Measurements from ENCODE around the gene DENND1A.

Gene DENND1A

GRCh38 chr9:123589361-123590239 lies 340.3 kb downstream of the DENND1A start:
- TF ChIP-seq EZH2phosphoT487 (conservative IDR thresholded peaks at IDR 0.05; ENCODE audit: low read length) (no peak), CTCF (IDR thresholded peaks at IDR 0.05; ENCODE audit: insufficient read depth, low read length, poor library complexity, severe bottlenecking) (no peak)
- no peak overlapping the region for H2AFZ ChIP-seq (ENCODE audit: low read depth, low read length, severe bottlenecking)
- H3F3A ChIP-seq (ENCODE audit: insufficient read depth), result no peaks in the 10 kb centered on the region
- H3K9me3 ChIP-seq (ENCODE audit: insufficient read depth, low read length), result no peaks in the 10 kb centered on the region
- H3K9me2 ChIP-seq (replicated peaks; ENCODE audit: insufficient read depth, low read length), result no peaks in the 10 kb centered on the region
- no peaks in the 10 kb centered on the region for H3K79me2 ChIP-seq (ENCODE audit: insufficient read depth, low read length)
- no peaks in the 10 kb centered on the region for H3K36me3 ChIP-seq (ENCODE audit: low read length)
- no peak overlapping the region for H3K4me3 ChIP-seq (ENCODE audit: insufficient read depth, low read length, poor library complexity, severe bottlenecking)
- no peak overlapping the region for H3K27ac ChIP-seq (ENCODE audit: low read depth, low read length)
- no peak overlapping the region for H3K9ac ChIP-seq (ENCODE audit: low read length)
- no peak overlapping the region for H3K4me2 ChIP-seq (ENCODE audit: low read depth, low read length, poor library complexity, severe bottlenecking)
- H3K27me3 ChIP-seq (ENCODE audit: low read length), result no peaks in the 10 kb centered on the region
- H4K20me1 ChIP-seq (ENCODE audit: low read depth, low read length), result no peaks in the 10 kb centered on the region

GRCh38 chr9:123586275-123586674 lies 343.7 kb downstream of the DENND1A start:
- no peak overlapping the region for H3K4me3 ChIP-seq (ENCODE audit: insufficient read depth, low read length, poor library complexity, severe bottlenecking)
- no peaks in the 10 kb centered on the region for H4K20me1 ChIP-seq (ENCODE audit: low read depth, low read length)
- no peaks in the 10 kb centered on the region for H3K9me2 ChIP-seq (replicated peaks; ENCODE audit: insufficient read depth, low read length)
- no peaks in the 10 kb centered on the region for H3K36me3 ChIP-seq (ENCODE audit: low read length)
- H3K9me3 ChIP-seq (ENCODE audit: insufficient read depth, low read length), result no peaks in the 10 kb centered on the region
- no peaks in the 10 kb centered on the region for H3K79me2 ChIP-seq (ENCODE audit: insufficient read depth, low read length)
- H3K4me2 ChIP-seq (ENCODE audit: low read depth, low read length, poor library complexity, severe bottlenecking), result no peak overlapping the region
- no peaks in the 10 kb centered on the region for H3F3A ChIP-seq (ENCODE audit: insufficient read depth)
- TF ChIP-seq EZH2phosphoT487 (conservative IDR thresholded peaks at IDR 0.05; ENCODE audit: low read length) (no peak), CTCF (IDR thresholded peaks at IDR 0.05; ENCODE audit: insufficient read depth, low read length, poor library complexity, severe bottlenecking) (no peak)
- no peak overlapping the region for H3K9ac ChIP-seq (ENCODE audit: low read length)
- no peak overlapping the region for H3K27ac ChIP-seq (ENCODE audit: low read depth, low read length)
- H2AFZ ChIP-seq (ENCODE audit: low read depth, low read length, severe bottlenecking), result no peak overlapping the region
- no peaks in the 10 kb centered on the region for H3K27me3 ChIP-seq (ENCODE audit: low read length)

GRCh38 chr9:123584202-123585176 lies 345.4 kb downstream of the DENND1A start:
- H4K20me1 ChIP-seq (ENCODE audit: low read depth, low read length), result no peaks in the 10 kb centered on the region
- no peaks in the 10 kb centered on the region for H3F3A ChIP-seq (ENCODE audit: insufficient read depth)
- no peak overlapping the region for H3K4me3 ChIP-seq (ENCODE audit: insufficient read depth, low read length, poor library complexity, severe bottlenecking)
- H3K9me2 ChIP-seq (replicated peaks; ENCODE audit: insufficient read depth, low read length), result no peaks in the 10 kb centered on the region
- H3K36me3 ChIP-seq (ENCODE audit: low read length), result no peaks in the 10 kb centered on the region
- no peak for TF ChIP-seq EZH2phosphoT487 (conservative IDR thresholded peaks at IDR 0.05; ENCODE audit: low read length)
- no peak for TF ChIP-seq CTCF (IDR thresholded peaks at IDR 0.05; ENCODE audit: insufficient read depth, low read length, poor library complexity, severe bottlenecking)
- no peak overlapping the region for H3K27ac ChIP-seq (ENCODE audit: low read depth, low read length)
- no peak overlapping the region for H2AFZ ChIP-seq (ENCODE audit: low read depth, low read length, severe bottlenecking)
- H3K4me2 ChIP-seq (ENCODE audit: low read depth, low read length, poor library complexity, severe bottlenecking), result no peak overlapping the region
- H3K9ac ChIP-seq (ENCODE audit: low read length), result no peak overlapping the region
- H3K9me3 ChIP-seq (ENCODE audit: insufficient read depth, low read length), result no peaks in the 10 kb centered on the region
- H3K27me3 ChIP-seq (ENCODE audit: low read length), result no peaks in the 10 kb centered on the region
- no peaks in the 10 kb centered on the region for H3K79me2 ChIP-seq (ENCODE audit: insufficient read depth, low read length)

Measured in SU-DHL-6 (cell line).